GM12865 (cell line): ENCODE data around the gene THBS2.

ENCODE experiments used
- DNase-seq: peaks from one replicate; pipeline ENCODE4 v3.0.0; 2010; ENCODE audit warnings: low read depth
- H3K4me3 ChIP-seq: 2 replicates; pipeline ENCODE4 v1.5.1; 2011; ENCODE audit warnings: mild to moderate bottlenecking, low read depth, low read length, control low read depth
- CTCF ChIP-seq: IDR thresholded peaks from 2 replicates; pipeline ENCODE4 v1.5.1; 2011; ENCODE audit warnings: low read length, control low read depth, low read depth, inconsistent platforms; ENCODE audit not compliant: insufficient read depth; ENCODE audit errors: missing control alignments

The THBS2 gene

DNA sequence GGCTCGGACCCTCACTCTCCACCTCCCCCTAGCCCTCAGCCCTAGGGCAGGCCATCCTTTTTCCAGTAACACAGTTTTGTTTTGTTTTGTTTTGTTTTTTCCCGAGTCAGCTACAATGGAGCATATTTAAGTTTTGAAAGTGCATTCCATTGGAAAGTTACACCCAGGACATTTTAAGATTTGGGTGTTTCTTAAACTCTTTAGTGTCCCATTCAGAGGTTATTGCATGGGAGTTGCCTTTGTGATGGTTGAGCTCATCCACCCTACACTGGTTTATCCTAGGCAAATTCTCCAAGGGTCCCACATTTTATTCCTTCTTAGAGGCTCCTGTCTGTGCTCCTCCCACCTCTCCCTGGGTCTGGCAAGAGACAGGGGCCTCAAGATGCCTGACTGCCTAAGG lies 58.9 kb downstream of the THBS2 start:
- no peak overlapping the region for H3K4me3 ChIP-seq
- TF ChIP-seq CTCF = no peak
- DNase-seq = no peak

- no peak for TF ChIP-seq CTCF
- H3K4me3 ChIP-seq = no peak overlapping the region
- no peak for DNase-seq
Observed at GRCh38 chr6:169190970-169191369, 62.7 kb downstream of the THBS2 start.

DNA sequence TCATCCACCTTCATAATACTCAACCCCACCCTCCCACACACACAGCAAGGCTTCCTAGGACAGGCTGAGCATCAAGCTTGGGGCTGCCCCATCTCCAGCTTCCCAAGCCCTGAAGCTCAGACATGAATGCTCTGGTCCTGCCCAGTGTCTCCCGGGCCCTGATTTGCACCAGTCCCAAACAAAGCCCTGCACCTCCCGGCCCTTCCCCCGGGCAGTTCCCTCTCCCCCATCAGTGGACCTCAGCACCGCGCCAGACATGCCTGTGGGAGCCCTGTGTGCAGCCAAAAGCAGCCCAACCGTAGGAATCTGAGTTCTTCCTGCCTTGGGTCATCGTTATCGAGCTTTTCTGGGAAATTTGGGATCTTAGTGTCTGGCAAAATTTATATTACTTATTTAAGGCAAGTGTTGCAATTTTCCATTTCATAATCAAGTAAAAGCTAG lies 63.5 kb downstream of the THBS2 start:
- no peak for DNase-seq
- no peak for TF ChIP-seq CTCF
- no peak overlapping the region for H3K4me3 ChIP-seq

DNA sequence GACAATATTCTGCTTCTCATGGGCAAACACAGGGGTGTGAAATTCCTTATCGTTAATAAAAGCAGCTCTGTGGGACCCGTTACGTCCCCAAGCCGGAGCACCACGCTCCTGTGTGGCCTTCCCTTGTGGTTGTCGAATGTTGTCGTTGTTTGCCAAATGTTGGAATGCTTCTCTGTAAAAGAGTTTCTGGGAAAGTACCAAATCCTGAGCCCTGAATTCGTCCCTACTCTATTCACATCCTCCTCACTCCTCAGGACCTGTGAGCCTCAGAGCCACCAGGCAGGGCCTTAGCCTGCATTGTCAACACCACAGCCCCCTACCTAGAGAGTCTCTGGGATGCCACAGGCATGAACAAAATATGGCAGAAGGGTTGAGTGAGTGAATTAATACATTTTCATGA lies 64.0 kb downstream of the THBS2 start:
- no peak for DNase-seq
- no peak overlapping the region for H3K4me3 ChIP-seq
- no peak for TF ChIP-seq CTCF

- TF ChIP-seq CTCF = no peak
- no peak overlapping the region for H3K4me3 ChIP-seq
- DNase-seq = no peak
Observed at GRCh38 chr6:169189182-169189581, 64.5 kb downstream of the THBS2 start.

- peak; percentile 26 for DNase-seq
- no peak overlapping the region for H3K4me3 ChIP-seq
- no peak for TF ChIP-seq CTCF
Observed at GRCh38 chr6:169188475-169188874, 65.2 kb downstream of the THBS2 start.

- no peak for DNase-seq
- no peak for TF ChIP-seq CTCF
- no peak overlapping the region for H3K4me3 ChIP-seq
Observed at GRCh38 chr6:169188051-169188470, 65.6 kb downstream of the THBS2 start.
